NB4 (cell line): Measurements from ENCODE around the gene PLEKHA6.

Source experiments
- POLR2A ChIP-seq: IDR thresholded peaks from 2 replicates; pipeline ENCODE4 v1.6.1; 2011; ENCODE audit warnings: mild to moderate bottlenecking; ENCODE audit not compliant: insufficient read length; ENCODE audit errors: extremely low read depth
- TF ChIP-seq, protein P1 (sequence below): IDR thresholded peaks from one replicate; pipeline ENCODE4 v1.5.1; 2012; ENCODE audit warnings: low read depth, low read length

DNA sequence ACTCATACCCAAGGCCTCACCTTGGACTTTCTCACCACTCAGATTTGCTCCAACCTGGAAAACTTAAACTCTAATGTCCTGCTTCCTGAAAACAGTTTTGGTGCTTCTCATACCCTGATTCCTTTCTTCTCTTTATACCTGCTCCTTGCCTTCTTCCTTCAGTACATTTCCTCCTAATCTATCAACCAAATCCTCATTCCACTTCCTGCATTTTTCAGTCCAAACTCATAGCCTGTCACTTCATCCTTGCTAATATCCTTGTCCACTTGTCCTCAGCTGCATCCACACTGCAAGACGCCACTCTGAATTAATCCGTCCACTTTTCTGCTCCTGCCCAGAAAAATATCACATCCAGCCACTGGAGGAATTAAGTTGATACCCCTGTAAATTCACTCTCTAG is 26.0 kb upstream of the PLEKHA6 start:
- TF ChIP-seq, protein P1, sequence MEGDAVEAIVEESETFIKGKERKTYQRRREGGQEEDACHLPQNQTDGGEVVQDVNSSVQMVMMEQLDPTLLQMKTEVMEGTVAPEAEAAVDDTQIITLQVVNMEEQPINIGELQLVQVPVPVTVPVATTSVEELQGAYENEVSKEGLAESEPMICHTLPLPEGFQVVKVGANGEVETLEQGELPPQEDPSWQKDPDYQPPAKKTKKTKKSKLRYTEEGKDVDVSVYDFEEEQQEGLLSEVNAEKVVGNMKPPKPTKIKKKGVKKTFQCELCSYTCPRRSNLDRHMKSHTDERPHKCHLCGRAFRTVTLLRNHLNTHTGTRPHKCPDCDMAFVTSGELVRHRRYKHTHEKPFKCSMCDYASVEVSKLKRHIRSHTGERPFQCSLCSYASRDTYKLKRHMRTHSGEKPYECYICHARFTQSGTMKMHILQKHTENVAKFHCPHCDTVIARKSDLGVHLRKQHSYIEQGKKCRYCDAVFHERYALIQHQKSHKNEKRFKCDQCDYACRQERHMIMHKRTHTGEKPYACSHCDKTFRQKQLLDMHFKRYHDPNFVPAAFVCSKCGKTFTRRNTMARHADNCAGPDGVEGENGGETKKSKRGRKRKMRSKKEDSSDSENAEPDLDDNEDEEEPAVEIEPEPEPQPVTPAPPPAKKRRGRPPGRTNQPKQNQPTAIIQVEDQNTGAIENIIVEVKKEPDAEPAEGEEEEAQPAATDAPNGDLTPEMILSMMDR = no peak
- no peak for TF ChIP-seq POLR2A
